H1 (cell line): Measurements from ENCODE around the gene PXN.

Experiments
- CTCF ChIP-seq, 3 experiments: IDR thresholded peaks; 1 replicate in 2 of 3; 2 replicates in 1 of 3; pipeline versions ENCODE4 v1.5.1 to v1.6.1; 2011; ENCODE audit warnings: low read length in 3 of 3, mild to moderate bottlenecking in 3 of 3, inconsistent platforms in 2 of 3, low read depth in 1 of 3, moderate library complexity in 1 of 3; ENCODE audit not compliant: insufficient read depth in 1 of 3; ENCODE audit errors: control extremely low read depth in 1 of 3
- POLR2AphosphoS5 ChIP-seq: IDR thresholded peaks from 2 replicates; pipeline ENCODE4 v1.6.1; 2011; ENCODE audit warnings: low read depth, low read length
- SIN3A ChIP-seq, 2 experiments: IDR thresholded peaks in 1 of 2; conservative IDR thresholded peaks in 1 of 2; 2 replicates each; pipeline ENCODE4 v1.6.1; 2011 to 2012; ENCODE audit warnings: low read length in 2 of 2, improper control_type of control experiment in 1 of 2, low read depth in 1 of 2, mild to moderate bottlenecking in 1 of 2
- SIRT6 ChIP-seq: IDR thresholded peaks from one replicate; pipeline ENCODE4 v1.7.1; 2012; ENCODE audit warnings: low read length, inconsistent platforms

DNA sequence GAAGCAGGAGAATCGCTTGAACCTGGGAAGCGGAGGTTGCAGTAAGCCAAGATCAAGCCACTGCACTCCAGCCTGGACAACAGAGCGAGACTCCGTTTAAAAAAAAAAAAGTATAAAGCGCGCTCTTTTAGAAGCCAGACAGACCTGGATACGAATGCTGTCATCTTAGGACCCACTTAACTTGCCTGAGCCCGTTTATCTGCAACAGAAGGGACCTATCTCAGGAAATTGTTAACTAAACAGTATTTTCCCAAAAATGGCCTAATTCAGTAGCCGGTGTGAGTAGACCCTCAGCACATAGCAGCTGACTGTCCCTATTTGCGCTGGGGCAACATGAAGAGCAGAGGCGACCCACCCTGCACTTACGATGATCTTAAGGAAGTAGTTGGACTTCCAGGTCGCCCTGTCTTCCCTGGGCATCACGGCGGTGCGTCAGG is 65.1 kb downstream of the PXN start:
- TF ChIP-seq POLR2AphosphoS5 = no peak; the same call in 1 of the 2 replicates
- TF ChIP-seq CTCF (IDR thresholded peaks at IDR 0.05; ENCODE audit: control extremely low read depth in 1 of 3, insufficient read depth in 1 of 3, low read depth in 1 of 3, low read length in 3 of 3) = no peak
- no peak for TF ChIP-seq SIN3A (conservative IDR thresholded peaks at IDR 0.05 in 1 of 2, IDR thresholded peaks at IDR 0.05 in 1 of 2; ENCODE audit: low read depth in 1 of 2, low read length in 2 of 2)
- TF ChIP-seq SIRT6 = no peak
